ENCODE data around the gene AKAP12. TPM values are rescaled to one million over a fixed set of nuclear protein-coding genes. Genes with fewer than 3 reads are reported as not detected.
"Not testable (repeated sequence)": the region's sequence is repeated elsewhere in the genome, so short reads cannot be mapped to it uniquely, and the experiment has no call there.

Gene AKAP12
- total RNA-seq, 1 donor from 2014 or later = 46.6 TPM

DNA sequence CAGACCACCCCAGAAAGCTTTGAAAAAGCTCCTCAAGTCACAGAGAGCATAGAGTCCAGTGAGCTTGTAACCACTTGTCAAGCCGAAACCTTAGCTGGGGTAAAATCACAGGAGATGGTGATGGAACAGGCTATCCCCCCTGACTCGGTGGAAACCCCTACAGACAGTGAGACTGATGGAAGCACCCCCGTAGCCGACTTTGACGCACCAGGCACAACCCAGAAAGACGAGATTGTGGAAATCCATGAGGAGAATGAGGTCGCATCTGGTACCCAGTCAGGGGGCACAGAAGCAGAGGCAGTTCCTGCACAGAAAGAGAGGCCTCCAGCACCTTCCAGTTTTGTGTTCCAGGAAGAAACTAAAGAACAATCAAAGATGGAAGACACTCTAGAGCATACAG, 112.0 kb downstream of the AKAP12 start:
- Mint-ChIP-seq H3K4me3 (no peak overlapping the region), H3K27me3 (ENCODE audit: low read depth) (no peaks in the 10 kb centered on the region), H3K27ac (ENCODE audit: unreplicated experiment) (no peak overlapping the region), H3K36me3 (ENCODE audit: low read depth) (peaks cover 30% of the 10 kb centered on the region), H3K4me1 (peaks cover 8% of the 10 kb centered on the region), H3K9me3 (no peaks in the 10 kb centered on the region)
- DNase-seq (ENCODE audit: low read depth, low spot score) = no peak
- no peak for TF ChIP-seq CTCF (conservative IDR thresholded peaks at IDR 0.05)

GRCh38 chr6:151352410-151353396, 112.9 kb downstream of the AKAP12 start:
- peaks cover 4% of the 10 kb centered on the region for H3K4me1 Mint-ChIP-seq
- no peaks in the 10 kb centered on the region for H3K9me3 Mint-ChIP-seq
- TF ChIP-seq CTCF (conservative IDR thresholded peaks at IDR 0.05) = no peak
- peaks cover 31% of the 10 kb centered on the region for H3K36me3 Mint-ChIP-seq (ENCODE audit: low read depth)
- DNase-seq (ENCODE audit: low read depth, low spot score) = no peak
- H3K27me3 Mint-ChIP-seq (ENCODE audit: low read depth) = no peaks in the 10 kb centered on the region
- H3K27ac Mint-ChIP-seq (ENCODE audit: unreplicated experiment) = no peak overlapping the region
- no peak overlapping the region for H3K4me3 Mint-ChIP-seq

GRCh38 chr6:151353795-151354194, 114.0 kb downstream of the AKAP12 start:
- DNase-seq (ENCODE audit: low read depth, low spot score) = no peak
- Mint-ChIP-seq H3K4me3 (no peak overlapping the region), H3K9me3 (no peaks in the 10 kb centered on the region), H3K4me1 (peaks cover 15% of the 10 kb centered on the region), H3K27me3 (ENCODE audit: low read depth) (no peaks in the 10 kb centered on the region), H3K27ac (ENCODE audit: unreplicated experiment) (no peak overlapping the region), H3K36me3 (ENCODE audit: low read depth) (peaks cover 35% of the 10 kb centered on the region)
- TF ChIP-seq CTCF (conservative IDR thresholded peaks at IDR 0.05) = no peak

DNA sequence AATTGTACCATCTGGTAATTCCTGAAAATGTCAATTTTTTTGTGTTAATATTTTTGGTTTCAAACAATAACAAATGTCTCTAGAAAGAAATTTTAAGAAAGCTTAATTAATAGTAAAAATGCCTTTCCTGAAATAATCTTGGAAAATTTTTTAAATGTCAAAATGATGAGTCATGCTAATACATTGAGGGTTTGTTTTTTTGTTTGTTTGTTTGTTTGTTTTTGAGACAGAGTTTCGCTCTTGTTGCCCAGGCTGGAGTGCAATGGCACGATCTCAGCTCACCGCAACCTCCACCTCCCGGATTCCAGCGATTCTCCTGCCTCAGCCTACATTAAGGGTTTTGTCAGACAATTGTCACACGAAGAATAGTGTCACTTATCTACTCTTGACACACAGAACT, 117.2 kb downstream of the AKAP12 start:
- not testable (repeated sequence) for H3K27ac Mint-ChIP-seq (ENCODE audit: unreplicated experiment); H3K9me3 Mint-ChIP-seq; DNase-seq (ENCODE audit: low read depth, low spot score); H3K27me3 Mint-ChIP-seq (ENCODE audit: low read depth); H3K4me3 Mint-ChIP-seq
- H3K4me1 Mint-ChIP-seq = peaks cover 15% of the 10 kb centered on the region
- H3K36me3 Mint-ChIP-seq (ENCODE audit: low read depth) = peaks cover 20% of the 10 kb centered on the region

- DNase-seq (ENCODE audit: low read depth, low spot score) = no peak
- no peaks in the 10 kb centered on the region for H3K27me3 Mint-ChIP-seq (ENCODE audit: low read depth)
- TF ChIP-seq CTCF (conservative IDR thresholded peaks at IDR 0.05) = no peak
- H3K27ac Mint-ChIP-seq (ENCODE audit: unreplicated experiment) = peak overlapping the region; percentile 7
- H3K4me1 Mint-ChIP-seq = peaks cover 15% of the 10 kb centered on the region
- peaks cover 24% of the 10 kb centered on the region for H3K36me3 Mint-ChIP-seq (ENCODE audit: low read depth)
- no peaks in the 10 kb centered on the region for H3K9me3 Mint-ChIP-seq
- H3K4me3 Mint-ChIP-seq = no peak overlapping the region
These were observed 118.1 kb downstream of the AKAP12 start for GRCh38 chr6:151357758-151358436.

DNA sequence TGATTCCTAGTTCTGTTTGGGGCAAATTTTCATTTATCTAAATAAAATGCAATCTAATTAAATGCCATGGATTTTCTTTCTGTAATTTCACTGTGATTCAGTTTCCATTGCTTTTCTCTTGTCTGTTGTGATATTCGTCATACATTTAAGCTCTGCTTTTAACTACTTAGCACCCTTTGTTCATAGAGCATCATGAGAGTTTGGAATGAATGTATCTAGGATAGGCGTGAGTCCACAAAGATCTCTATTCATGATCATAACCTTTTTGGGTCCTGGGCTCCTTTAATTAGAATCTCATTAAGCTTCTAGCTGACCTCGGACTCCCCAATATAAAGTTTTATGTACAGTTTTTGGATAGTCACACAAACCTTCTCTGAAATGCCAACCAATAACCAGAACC, 118.7 kb downstream of the AKAP12 start:
- peaks cover 15% of the 10 kb centered on the region for H3K4me1 Mint-ChIP-seq
- H3K27ac Mint-ChIP-seq (ENCODE audit: unreplicated experiment) = peak overlapping the region; percentile 7
- peaks cover 24% of the 10 kb centered on the region for H3K36me3 Mint-ChIP-seq (ENCODE audit: low read depth)
- no peaks in the 10 kb centered on the region for H3K9me3 Mint-ChIP-seq
- no peak overlapping the region for H3K4me3 Mint-ChIP-seq
- TF ChIP-seq CTCF (conservative IDR thresholded peaks at IDR 0.05) = no peak
- no peak for DNase-seq (ENCODE audit: low read depth, low spot score)
- no peaks in the 10 kb centered on the region for H3K27me3 Mint-ChIP-seq (ENCODE audit: low read depth)

All from neural crest cell (in vitro differentiated cells).